Measurements from ENCODE around the gene ETFRF1.

Gene ETFRF1

DNA sequence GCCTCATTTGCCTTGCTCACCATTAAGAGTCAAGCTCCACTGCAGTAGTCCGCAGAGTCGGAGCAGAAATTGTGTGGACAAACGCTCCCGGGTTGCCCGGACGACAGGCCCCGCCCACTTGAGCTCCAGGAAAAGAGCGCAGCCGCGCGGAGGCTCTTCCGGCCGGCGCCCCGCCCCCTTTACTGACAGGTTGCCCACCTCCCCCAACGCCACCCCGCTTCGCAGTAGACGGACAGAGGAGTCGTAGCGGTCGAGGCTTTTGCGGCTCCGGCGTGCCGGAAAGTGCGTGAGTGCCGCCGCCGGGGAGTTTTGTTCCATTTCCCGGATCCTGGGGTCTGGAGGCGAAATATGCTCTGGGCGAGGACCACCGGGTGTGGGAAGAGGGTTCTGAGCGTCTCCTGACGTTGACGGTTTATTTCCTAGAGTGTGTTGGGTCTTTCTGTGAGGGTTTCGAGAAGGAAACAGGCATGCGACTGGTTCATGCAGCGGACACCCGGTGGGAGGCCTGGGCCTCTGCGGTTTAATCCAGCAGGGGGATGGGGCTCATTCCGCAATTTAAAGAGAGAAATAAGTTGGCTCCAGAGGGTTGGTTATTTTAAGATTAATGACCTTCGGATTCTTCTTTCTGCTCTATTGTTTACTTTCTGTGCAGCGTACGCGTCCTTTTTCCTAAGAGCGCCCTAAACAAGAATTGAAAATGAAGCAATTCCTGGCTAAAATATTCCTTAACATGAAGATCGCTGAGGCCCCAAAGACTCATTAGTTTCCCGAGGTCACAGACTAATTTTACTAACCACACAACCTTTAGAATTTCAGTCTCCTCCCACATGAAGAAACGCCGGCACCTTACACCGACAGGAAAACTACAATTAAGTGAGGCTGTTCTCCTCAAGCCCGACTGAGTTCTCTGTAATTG lies at the start of gene ETFRF1, which contains the start of gene DNAI7:
Gene ETFRF1 (plus strand): TSS at position 182 of the 916 bp plus-strand sequence. CDS start 8,720 bp downstream, outside the sequence.
Gene DNAI7 (minus strand): TSS at position 105 of the 916 bp plus-strand sequence. CDS start 82 bp downstream, at position 23.
- peak; percentile 98 for DNase-seq

DNA sequence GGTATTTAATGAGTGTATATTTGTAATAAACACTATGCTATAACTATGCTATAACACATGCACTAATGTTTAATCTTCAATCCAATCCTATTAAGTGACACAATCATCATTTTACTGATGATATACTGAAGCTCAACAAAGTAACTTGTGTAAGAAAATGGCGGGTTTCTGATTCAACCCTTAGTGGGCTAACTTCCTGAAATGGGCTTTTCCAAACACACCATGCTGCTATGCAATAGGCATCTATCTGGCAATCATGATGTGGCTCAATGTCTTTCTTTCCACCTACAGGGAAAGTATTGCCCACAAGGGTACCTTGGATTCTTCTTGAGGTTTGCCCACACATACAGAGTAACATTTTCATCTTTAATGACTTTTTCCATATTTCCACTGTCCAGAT lies 48.4 kb upstream of the ETFRF1 start:
- no peak for DNase-seq

DNA sequence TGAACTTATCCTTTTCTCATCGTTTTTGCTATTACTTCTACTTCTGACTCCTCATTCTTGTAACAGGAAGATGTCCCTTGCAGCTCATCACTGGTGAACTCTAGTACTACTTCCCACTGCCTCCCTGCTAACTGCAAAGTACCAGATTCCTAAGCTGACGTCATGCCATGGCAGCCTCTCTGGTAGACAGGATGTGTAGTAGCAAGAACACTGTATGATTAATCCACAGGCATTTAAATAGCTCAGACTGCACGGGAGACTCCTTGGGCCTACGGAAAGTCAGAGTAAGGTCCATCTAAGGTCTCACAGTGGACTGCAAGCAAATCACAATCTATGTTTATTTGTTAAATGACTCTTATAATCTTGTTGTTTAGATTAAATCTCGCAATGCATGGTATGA lies 43.6 kb upstream of the ETFRF1 start:
- DNase-seq, result no peak

DNA sequence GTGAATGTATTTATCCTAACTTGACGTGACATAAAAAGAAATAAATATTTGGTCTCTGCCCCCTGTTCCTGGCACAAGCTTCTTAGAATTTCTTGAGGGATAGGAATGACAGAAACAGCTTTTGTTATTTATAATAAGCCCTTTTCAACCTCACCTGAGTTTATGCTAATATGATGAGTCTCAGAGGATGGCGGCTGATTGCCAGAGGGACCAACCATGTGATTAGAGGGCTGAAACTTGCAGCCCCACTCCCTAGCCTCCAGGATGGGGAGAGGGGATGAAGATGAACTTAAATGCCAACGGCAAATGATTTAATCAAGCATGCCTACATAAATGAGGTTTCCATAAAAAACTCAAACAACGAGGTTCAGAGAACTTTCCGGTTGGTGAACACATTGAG lies 43.0 kb upstream of the ETFRF1 start:
- no peak for DNase-seq

GRCh38 chr12:25155022-25155576 lies 39.9 kb upstream of the ETFRF1 start:
- DNase-seq, result no peak

GRCh38 chr12:25156061-25156460 lies 39.0 kb upstream of the ETFRF1 start:
- DNase-seq, result no peak

- no peak for DNase-seq
Observed at GRCh38 chr12:25162866-25163265, 32.2 kb upstream of the ETFRF1 start.

DNA sequence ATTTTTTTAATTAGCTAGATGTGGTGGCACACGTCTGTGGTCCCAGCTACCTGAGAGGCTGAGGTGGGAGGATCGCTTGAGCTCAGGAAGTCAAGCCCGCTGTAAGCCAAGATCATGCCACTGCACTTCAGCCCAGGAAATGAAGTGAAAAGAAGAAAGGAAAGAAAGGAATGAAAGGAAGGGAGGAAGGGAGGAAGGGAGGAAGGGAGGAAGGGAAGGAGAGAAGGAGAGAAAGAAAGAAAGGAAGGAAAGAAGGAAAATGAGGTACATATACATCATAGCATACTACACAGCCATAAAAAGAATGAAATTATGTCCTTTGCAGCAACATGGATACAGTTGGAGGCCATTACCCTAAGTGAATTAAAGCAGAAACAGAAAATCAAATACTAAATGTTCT lies 12.3 kb upstream of the ETFRF1 start:
- DNase-seq, result no peak

DNA sequence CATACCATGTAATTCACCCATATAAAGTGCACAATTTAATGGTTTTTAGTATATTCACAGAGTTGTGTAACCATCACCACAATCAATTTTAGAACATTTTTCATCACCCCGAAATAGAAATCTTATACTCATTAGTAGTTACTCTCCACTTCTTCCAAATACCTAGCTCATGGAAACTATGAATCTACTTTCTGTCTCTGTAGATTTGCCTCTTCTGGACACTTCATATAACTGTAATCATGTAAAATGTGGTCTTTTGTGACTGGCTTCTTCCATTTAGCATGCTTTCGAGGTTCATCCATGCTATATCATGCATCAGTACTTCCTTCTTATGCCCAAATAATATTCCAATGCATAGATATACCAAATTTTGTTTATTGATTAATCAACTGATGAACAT lies 10.9 kb upstream of the ETFRF1 start:
- no peak for DNase-seq

GRCh38 chr12:25186038-25186787 lies 8.8 kb upstream of the ETFRF1 start:
- DNase-seq, result no peak

- no peak for DNase-seq
Observed at GRCh38 chr12:25186788-25187402, 8.1 kb upstream of the ETFRF1 start.

DNA sequence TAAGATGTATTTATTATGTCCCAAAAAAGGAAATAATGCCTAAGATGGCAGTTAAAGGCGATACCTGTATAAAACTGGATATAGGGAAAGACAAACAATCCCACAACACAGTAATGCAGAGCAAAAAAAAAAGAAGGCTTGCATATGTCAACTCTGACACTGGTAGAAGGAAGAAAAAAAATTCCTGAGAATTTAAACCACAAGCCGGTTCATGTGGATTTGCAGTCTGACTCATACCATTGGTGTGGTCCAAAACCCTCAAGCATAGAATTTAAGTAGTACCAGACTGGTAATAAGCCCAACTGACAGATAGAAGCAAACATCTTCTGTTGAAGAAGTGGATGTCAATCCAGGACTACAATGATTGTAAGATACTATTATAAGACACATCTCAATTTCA lies 7.3 kb upstream of the ETFRF1 start:
- DNase-seq, result no peak

DNA sequence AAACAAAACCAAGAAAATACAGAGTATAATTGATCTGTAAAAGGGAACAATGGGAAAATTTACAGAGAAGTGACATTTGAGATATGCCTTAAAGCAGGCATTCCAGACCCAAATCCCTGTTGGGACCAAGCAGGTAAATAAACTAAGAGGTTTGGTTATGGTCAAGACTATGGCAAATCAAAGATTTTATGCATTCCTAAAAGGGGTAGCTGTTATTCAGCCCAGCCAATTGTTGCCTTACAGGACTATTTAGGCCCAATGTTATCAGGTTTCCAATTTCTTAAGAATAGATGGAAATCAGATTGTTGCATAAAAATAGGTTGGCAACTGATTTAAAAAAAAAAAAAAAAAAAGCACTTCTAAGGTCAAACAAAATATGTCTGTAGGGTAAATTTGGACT lies 5.4 kb upstream of the ETFRF1 start:
- no peak for DNase-seq

GRCh38 chr12:25190793-25191192 lies 4.2 kb upstream of the ETFRF1 start:
- no peak for DNase-seq

- no peak for DNase-seq
Observed at GRCh38 chr12:25194214-25194613, 823 bp upstream of the ETFRF1 start.

DNA sequence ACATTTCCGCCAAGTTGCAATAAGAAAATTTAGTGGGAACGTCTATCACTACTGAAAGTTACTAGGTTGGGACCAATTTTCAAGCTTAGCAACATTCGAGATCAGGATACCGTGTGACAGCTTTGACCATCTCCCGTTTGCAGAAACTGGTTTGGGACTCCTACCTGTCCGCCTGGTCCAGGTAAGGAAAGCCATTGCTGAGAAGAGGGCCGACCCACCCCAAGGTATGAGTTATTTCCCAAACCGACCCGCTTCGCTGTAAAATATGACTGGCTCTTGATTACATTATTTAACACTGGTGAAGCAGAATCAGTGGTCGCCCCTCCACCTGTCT lies 348 bp upstream of the ETFRF1 start:
- DNase-seq, result no peak

GRCh38 chr12:25197608-25198007 lies 2.6 kb downstream of the ETFRF1 start:
- no peak for DNase-seq

GRCh38 chr12:25200703-25201102 lies 5.7 kb downstream of the ETFRF1 start:
- DNase-seq, result no peak

- DNase-seq, result no peak
Observed at GRCh38 chr12:25202137-25202536, 7.1 kb downstream of the ETFRF1 start.

DNA sequence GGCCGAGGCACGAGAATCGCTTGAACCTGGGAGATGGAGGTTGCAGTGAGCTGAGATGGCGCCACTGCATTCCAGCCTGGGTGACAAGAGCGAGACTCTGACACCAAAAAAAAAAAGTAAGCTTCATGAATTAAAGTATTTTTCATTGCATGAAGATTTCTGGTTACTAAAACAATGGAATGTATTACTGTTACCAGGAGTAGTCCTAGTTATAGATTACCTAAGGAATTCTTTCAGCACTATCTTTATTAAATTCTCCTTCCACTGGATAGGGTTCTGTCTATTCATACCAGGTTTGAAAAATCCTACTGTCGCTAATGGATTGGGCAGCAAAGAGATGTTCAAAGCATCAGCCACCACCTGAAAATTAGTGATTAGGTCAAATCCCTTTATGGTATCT lies 12.4 kb downstream of the ETFRF1 start:
- DNase-seq, result no peak

- DNase-seq, result no peak
Observed at GRCh38 chr12:25207846-25208245, 12.8 kb downstream of the ETFRF1 start.

DNA sequence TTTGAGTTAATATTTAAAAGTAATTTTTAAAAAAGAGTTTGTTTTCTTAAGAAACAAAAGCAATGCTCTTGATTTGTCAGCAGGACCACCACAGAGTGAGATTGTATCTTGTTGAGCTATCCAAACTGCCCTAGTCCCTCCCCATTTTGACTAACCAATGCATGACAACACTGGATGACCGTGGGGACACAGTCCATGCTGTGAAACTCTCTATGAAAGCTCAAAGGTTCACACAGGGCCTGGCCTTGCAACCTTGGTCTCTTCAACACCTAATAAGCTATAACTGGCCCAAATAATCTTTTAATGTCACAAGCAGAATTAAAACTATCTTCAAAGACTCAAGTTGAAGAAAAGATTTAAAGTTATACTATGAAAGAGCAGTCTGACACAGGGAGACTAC lies 13.5 kb downstream of the ETFRF1 start:
- DNase-seq, result no peak

GRCh38 chr12:25213338-25213737 lies 18.3 kb downstream of the ETFRF1 start:
- no peak for DNase-seq

Data from activated CD4-positive, CD25-positive, alpha-beta regulatory T cell treated with anti-CD3 and anti-CD28 coated beads, Interleukin-2, amount 50 U/mL, for 72 hours (primary cell).